ENCODE measurements around the gene ITGB1.
"Not testable (repeated sequence)": the region's sequence is repeated elsewhere in the genome, so short reads cannot be mapped to it uniquely, and the experiment has no call there.

ITGB1 gene

DNA sequence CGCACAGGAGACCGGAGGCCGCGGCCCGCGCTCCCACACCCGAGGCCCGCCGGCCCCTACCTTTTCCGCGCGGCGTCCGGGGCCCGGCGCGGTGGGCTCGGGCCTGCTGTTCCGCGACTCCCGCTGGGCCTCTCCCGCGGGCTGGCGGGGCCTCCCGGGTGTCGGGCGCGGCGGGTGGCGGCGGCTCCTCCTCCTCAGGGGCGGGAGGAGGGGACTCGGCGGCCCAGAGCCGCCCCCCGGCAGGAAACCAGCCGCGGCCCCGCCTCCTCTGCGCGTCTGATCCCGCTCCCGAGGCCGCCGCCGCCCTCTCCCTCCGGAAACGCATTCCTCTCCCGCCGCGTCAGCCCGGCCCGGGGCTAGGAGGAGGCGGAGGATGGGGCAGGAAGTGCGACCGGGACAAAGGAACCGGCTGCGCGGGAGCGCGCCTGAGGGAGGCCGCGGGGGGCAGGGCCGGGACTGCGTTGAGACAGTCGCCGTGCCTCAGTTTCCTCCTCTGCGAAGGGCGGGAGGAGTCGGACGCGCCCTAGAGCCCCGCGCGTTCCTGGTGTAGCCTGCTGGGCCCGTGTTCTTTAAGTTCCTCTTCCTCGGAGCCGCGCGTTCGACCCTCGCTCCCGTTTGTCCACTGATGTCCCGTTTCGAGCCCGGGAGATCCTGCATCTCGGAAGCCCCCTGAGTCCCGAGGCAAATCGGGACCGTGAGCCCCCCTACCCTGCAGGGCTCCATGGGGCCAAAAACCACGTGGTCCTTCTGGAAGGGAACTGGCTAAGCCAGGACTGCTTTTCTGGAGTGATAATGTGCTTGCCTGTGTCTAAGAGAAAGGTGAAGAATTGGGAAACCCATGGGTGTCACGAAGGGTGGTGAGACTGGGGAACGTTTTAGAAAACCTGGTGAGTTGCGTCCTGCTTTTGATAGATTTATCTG is at the start of gene ITGB1:
TSS of gene ITGB1 (minus strand) at position 146 of the 921 bp plus-strand sequence. CDS start 22,672 bp downstream, outside the sequence.
- no peak for DNase-seq (ENCODE audit: low read depth)

DNA sequence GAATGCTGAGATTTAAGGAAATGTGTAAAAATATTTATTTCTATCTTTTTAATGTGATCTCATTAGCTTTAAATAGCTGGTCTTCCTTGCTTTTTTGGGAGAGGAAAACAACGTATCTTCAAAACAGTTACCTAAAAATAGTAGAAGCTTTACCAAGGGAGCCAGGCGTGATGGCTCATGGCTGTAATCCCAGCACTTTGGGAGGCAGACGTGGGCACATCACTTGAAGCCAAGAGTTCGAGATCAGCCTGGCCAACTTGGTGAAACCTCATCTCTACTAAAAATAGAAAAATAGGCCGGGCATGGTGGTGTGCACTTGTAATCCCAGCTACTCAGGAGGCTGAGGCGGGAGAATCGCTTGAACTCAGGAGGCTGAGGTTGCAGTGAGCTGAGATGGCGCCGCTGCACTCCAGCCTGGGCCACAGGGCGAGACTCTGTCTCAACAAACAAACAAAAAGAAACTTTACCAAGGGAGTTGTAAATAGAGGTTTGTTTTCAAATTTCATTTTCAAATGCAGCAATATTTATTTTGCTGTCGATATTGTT is 48.4 kb upstream of the ITGB1 start:
- no peak for DNase-seq (ENCODE audit: low read depth)

- DNase-seq (ENCODE audit: low read depth): peak; percentile 68
These were observed 47.6 kb upstream of the ITGB1 start for GRCh38 chr10:33005322-33006301.

DNA sequence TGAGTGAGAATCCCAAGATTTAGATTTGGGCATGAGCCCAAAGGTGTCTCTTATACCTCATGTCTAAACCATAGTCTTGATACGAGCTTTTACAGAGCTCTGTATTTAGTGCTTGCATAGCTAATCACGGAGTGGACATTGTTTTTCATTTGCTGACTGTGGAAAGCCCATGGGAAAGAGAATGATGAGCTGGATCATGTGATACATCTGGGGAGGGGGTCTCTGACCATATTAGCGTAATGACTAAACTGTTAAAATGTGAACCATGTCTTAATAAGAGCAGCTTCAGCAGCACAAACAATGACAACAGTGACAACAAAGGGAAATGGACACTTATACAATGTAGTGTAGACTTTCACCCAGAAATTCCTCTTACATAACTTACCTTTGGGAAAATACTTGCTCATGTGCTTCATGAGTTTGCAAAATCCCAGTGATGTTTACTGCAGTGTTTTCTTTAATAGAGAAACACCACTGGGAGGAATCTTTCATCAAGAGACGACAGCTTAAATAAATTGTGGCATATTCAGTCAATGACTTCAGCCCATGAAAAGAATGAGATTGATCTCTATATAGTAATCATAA is 44.0 kb upstream of the ITGB1 start:
- no peak for DNase-seq (ENCODE audit: low read depth)

GRCh38 chr10:32998060-32998581 is 40.1 kb upstream of the ITGB1 start:
- DNase-seq (ENCODE audit: low read depth): not testable (repeated sequence)

GRCh38 chr10:32995751-32996150 is 37.7 kb upstream of the ITGB1 start:
- no peak for DNase-seq (ENCODE audit: low read depth)

GRCh38 chr10:32995066-32995622 is 37.1 kb upstream of the ITGB1 start:
- no peak for DNase-seq (ENCODE audit: low read depth)

- DNase-seq (ENCODE audit: low read depth): not testable (repeated sequence)
These were observed 36.6 kb upstream of the ITGB1 start for GRCh38 chr10:32994632-32995031.

DNA sequence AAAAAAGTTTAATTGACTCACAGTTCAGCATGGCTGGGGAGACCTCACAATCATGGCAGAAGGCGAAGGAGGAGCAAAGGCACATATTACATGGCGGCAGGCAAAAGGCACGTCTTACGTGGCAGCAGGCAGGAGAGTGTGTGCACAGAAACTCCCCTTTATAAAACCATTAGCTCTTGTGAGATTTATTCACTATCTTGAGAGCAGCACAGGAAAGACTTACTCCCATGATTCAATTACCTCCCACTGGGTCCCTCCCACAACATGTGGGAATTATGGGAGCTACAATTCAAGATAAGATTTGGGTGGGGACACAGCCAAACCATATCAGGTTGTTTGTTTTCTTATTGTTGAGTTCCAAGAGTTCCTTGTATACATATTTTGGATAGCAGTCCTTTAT is 34.3 kb upstream of the ITGB1 start:
- not testable (repeated sequence) for DNase-seq (ENCODE audit: low read depth)

- no peak for DNase-seq (ENCODE audit: low read depth)
These were observed 32.8 kb upstream of the ITGB1 start for GRCh38 chr10:32990811-32991210.

- no peak for DNase-seq (ENCODE audit: low read depth)
These were observed 30.6 kb upstream of the ITGB1 start for GRCh38 chr10:32988604-32989003.

DNA sequence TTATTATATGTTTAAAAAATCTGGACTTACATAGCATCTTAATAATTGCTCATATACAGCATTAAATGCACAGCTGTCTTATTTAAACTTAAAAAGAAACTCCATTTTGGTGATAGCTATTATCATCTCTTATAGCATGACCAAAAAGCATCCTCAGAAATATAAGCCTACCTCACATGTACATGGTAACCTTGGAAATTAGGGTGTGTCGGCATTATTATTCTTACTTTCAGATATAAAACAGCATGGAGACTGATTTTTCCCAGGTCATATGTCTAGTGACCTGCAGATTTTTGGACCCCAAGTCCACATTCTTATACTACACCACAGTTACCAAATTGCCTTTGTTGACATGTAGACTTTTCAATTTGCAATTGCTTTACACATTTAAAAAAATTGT is 29.1 kb upstream of the ITGB1 start:
- DNase-seq (ENCODE audit: low read depth): no peak

GRCh38 chr10:32985775-32986350 is 27.8 kb upstream of the ITGB1 start:
- no peak for DNase-seq (ENCODE audit: low read depth)

GRCh38 chr10:32985341-32985764 is 27.3 kb upstream of the ITGB1 start:
- no peak for DNase-seq (ENCODE audit: low read depth)

- DNase-seq (ENCODE audit: low read depth): no peak
These were observed 26.1 kb upstream of the ITGB1 start for GRCh38 chr10:32984003-32984600.

- no peak for DNase-seq (ENCODE audit: low read depth)
These were observed 25.2 kb upstream of the ITGB1 start for GRCh38 chr10:32982911-32983909.

DNA sequence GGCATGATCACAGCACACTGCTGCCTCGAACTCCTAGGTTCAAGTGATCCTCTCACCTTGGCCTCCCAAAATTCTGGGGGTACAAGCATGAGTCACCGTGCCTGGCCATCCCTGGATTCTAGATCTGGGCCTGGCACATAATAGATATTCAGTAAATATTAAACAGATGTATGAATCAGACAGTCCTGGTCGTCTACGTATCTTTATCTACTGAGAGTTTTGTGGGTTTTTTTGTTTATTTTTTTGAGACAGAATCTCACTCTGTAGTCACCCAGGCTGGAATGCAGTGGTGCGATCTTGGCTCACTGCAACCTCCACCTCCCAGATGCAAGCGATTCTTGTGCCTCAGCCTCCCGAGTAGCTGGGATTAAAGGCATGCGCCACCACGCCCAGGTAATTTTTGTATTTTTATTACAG is 24.3 kb upstream of the ITGB1 start:
- DNase-seq (ENCODE audit: low read depth): no peak

DNA sequence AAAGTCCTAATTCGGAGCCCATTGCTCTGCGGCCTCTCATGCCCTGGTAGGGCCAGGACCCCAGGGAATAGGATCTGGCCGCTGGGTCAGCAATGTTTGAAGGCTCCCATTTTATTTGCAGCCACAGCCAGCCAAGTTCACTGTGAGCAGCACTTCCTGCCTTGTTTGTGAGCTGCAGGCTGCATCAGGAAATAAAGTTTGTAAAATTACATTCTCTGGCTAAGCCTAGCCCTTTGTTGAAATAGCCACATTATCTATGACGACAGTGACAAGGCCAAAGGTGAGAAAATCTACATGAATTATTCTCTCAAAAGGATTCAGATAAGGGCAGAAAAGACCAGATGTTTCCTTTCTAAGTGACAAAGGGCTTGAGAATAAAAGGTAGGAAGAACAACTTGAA is 23.7 kb upstream of the ITGB1 start:
- DNase-seq (ENCODE audit: low read depth): no peak

Measured in HS-27A (cell line).